Esophagus squamous epithelium (tissue), 4 donors: ENCODE measurements around the gene GPR137.

Experiments
- CTCF ChIP-seq, 6 experiments: fragments of 450-650 bp in 4 of 6; fragments of 200-600 bp in 2 of 6; sonication (generic) in 2 of 6; IDR thresholded peaks; one replicate each; pipeline ENCODE4 v1.5.1; 2016 to 2019; ENCODE audit warnings: antibody characterized with exemption in 6 of 6, mild to moderate bottlenecking in 4 of 6, moderate library complexity in 4 of 6
- POLR2A ChIP-seq, 4 donors: fragments of 450-650 bp; IDR thresholded peaks; one replicate each; pipeline ENCODE4 v1.6.1; 2017; ENCODE audit warnings: antibody characterized with exemption in 4 of 4, mild to moderate bottlenecking in 4 of 4, moderate library complexity in 3 of 4

GRCh38 chr11:64240435-64241240 is 45.0 kb upstream of the GPR137 start, which contains the start of gene FKBP2:
- peak in 2 of 6 experiments; percentile 8 to 24 for TF ChIP-seq CTCF (IDR thresholded peaks at IDR 0.05)
- TF ChIP-seq POLR2A (IDR thresholded peaks at IDR 0.05): peak in 3 of 4 donors; percentile 43 to 86 (median 72)
